ENCODE data around the gene STRAP. TPM values are rescaled to one million over a fixed set of nuclear protein-coding genes. Genes with fewer than 3 reads are reported as not detected.

Gene STRAP
- total and polyA plus RNA-seq, 2 of the 8 experiments (the other 6 are each of a cell fraction or from before 2014, with no cell fraction given) = 107 to 251 TPM

GRCh38 chr12:15928870-15929571 is 46.8 kb downstream of the STRAP start:
- Histone ChIP-seq H4K8ac (ENCODE audit: extremely low read depth, insufficient read depth, low read length) (no peak overlapping the region), H3K23me2 (ENCODE audit: low read depth, low read length) (no peaks in the 10 kb centered on the region), H4K5ac (ENCODE audit: insufficient read length, low read depth, low read length) (no peak overlapping the region), H4K91ac (replicated peaks; ENCODE audit: insufficient read length, low read length) (no peak overlapping the region), H2BK15ac (ENCODE audit: low read length) (no peak overlapping the region), H2BK120ac (replicated peaks; ENCODE audit: low read depth, low read length) (no peak overlapping the region), H2AFZ (ENCODE audit: low read length) (no peak overlapping the region), H3K4ac (replicated peaks; ENCODE audit: insufficient read length, low read depth, low read length) (no peak overlapping the region), H4K20me1 (replicated peaks in 1 of 2; ENCODE audit: control insufficient read depth in 1 of 2, insufficient read depth in 2 of 2, low read length in 2 of 2) (no peaks in the 10 kb centered on the region), H3K27ac (ENCODE audit: low read depth, low read length) (no peak overlapping the region), H2BK12ac (ENCODE audit: low read depth, low read length) (no peak overlapping the region), H3K18ac (ENCODE audit: extremely low read depth, low read length) (no peak overlapping the region), H3K79me1 (ENCODE audit: low read depth, low read length) (no peaks in the 10 kb centered on the region), H2BK20ac (ENCODE audit: low read length) (no peak overlapping the region), H3K79me2 (ENCODE audit: control insufficient read depth in 1 of 2, insufficient read depth in 2 of 2, low read length in 2 of 2) (no peaks in the 10 kb centered on the region), H3K4me1 (replicated peaks in 1 of 4; ENCODE audit: control insufficient read depth in 3 of 4, insufficient read depth in 4 of 4, low read length in 3 of 4) (peaks cover 0 to 8% (median 5%) of the 10 kb centered on the region in 4 experiments; a peak in 3 of 7 replicates), H3K27me3 (replicated peaks in 1 of 4; ENCODE audit: control insufficient read depth in 3 of 4, extremely low read depth in 1 of 4, insufficient read depth in 3 of 4, low read length in 3 of 4) (no peaks in the 10 kb centered on the region), H3K4me2 (ENCODE audit: insufficient read depth in 1 of 2, low read depth in 2 of 2, low read length in 2 of 2) (no peak overlapping the region), H3K9ac (replicated peaks in 1 of 4; ENCODE audit: extremely low read depth in 1 of 4, low read depth in 3 of 4, low read length in 3 of 4) (no peak overlapping the region), H2BK5ac (ENCODE audit: low read depth, low read length) (no peak overlapping the region), H3K14ac (ENCODE audit: insufficient read length) (no peak overlapping the region), H3K23ac (ENCODE audit: insufficient read length) (no peak overlapping the region), H3K9me3 (ENCODE audit: insufficient read depth in 2 of 2, low read depth in 1 of 2, low read length in 1 of 2) (no peaks in the 10 kb centered on the region), H3K4me3 (ENCODE audit: extremely low read depth in 1 of 4, insufficient read depth in 2 of 4, low read depth in 3 of 4, low read length in 4 of 4) (no peak overlapping the region), H2AK5ac (ENCODE audit: low read depth, low read length) (no peak overlapping the region), H3K56ac (replicated peaks; ENCODE audit: insufficient read length, low read depth, low read length) (no peak overlapping the region), H3K36me3 (ENCODE audit: control insufficient read depth in 2 of 4, insufficient read depth in 4 of 4, low read length in 3 of 4) (no peaks in the 10 kb centered on the region)
- CTCF ChIA-PET (ENCODE audit: partially characterized antibody) = interaction anchor here (1.0 to 1.7 kb wide), 3 partner anchors 10 to 19 kb away, joined by 3 to 9 read pairs (median 7); no protein-coding TSS in a partner anchor
- 69% methylated on average over 10 of the region's 10 CpGs; no CpG with 5 or more reads in 1 of the 2 experiments for WGBS, 2 experiments (ENCODE audit: extremely low coverage in 1 of 2, insufficient coverage in 1 of 2, insufficient read length in 1 of 2, insufficient replicate concordance in 2 of 2, low coverage in 1 of 2, low lambda C conversion rate in 2 of 2, missing lambda C conversion rate in 1 of 2)
- POLR2A ChIA-PET (ENCODE audit: partially characterized antibody) = interaction anchor here (1.2 to 1.6 kb wide), 3 partner anchors 9 to 19 kb away, joined by 3 to 7 read pairs (median 3); partner anchors contain the start of gene DERA
- no peak for FAIRE-seq
- no peak for DNase-seq (ENCODE audit: low read depth in 1 of 2, low spot score in 2 of 2)

Data from H1 (cell line).